ENCODE measurements around the gene PNMA6E. TPM values are rescaled to one million over a fixed set of nuclear protein-coding genes. Genes with fewer than 3 reads are reported as not detected.
"Not testable (repeated sequence)": the region's sequence is repeated elsewhere in the genome, so short reads cannot be mapped to it uniquely, and the experiment has no call there.

Gene PNMA6E
- total and polyA plus RNA-seq, 9 of the 15 experiments (the other 6 are each of a cell fraction or from before 2014, with no cell fraction given), result 0.03 TPM; not detected in 8

- H3K9ac ChIP-seq (ENCODE audit: insufficient read depth in 1 of 2, low read depth in 2 of 2, low read length in 2 of 2); H4K20me1 ChIP-seq (replicated peaks; ENCODE audit: control insufficient read depth, insufficient read depth, low read length); H3K27ac ChIP-seq (ENCODE audit: extremely low read depth, low read depth, low read length); ATAC-seq; intact Hi-C loops (cut with micrococcal nuclease); H2AFZ ChIP-seq (ENCODE audit: low read depth, low read length); H3K36me3 ChIP-seq (ENCODE audit: control insufficient read depth, insufficient read depth, low read length); H3K27me3 ChIP-seq (ENCODE audit: control insufficient read depth in 2 of 2, insufficient read depth in 2 of 2, low read length in 2 of 2); FAIRE-seq; H3K79me2 ChIP-seq (ENCODE audit: control insufficient read depth, insufficient read depth, low read length); H3K9me3 ChIP-seq (replicated peaks; ENCODE audit: control insufficient read depth, insufficient read depth, low read depth, low read length); DNase-seq (ENCODE audit: extremely low read depth in 1 of 4, low spot score in 3 of 4); H3K4me2 ChIP-seq (ENCODE audit: insufficient read depth, low read length); H3K4me1 ChIP-seq (replicated peaks in 1 of 2; ENCODE audit: control insufficient read depth in 2 of 2, insufficient read depth in 2 of 2, low read length in 2 of 2); H3K9me1 ChIP-seq (ENCODE audit: control insufficient read depth, insufficient read depth, low read length); H3K4me3 ChIP-seq; BruUV-seq (replicated peaks); in situ Hi-C loops (cut with MboI); POLR2A ChIA-PET; CTCF ChIA-PET (ENCODE audit: low intra/inter-chr PET ratio): not testable (repeated sequence)
- WGBS (ENCODE audit: insufficient coverage, low coverage, missing lambda C conversion rate), result 0% methylated on average over 1 of the region's 6 CpGs
Measured at GRCh38 chrX:153389460-153389768, 11.7 kb downstream of the PNMA6E start.

DNA sequence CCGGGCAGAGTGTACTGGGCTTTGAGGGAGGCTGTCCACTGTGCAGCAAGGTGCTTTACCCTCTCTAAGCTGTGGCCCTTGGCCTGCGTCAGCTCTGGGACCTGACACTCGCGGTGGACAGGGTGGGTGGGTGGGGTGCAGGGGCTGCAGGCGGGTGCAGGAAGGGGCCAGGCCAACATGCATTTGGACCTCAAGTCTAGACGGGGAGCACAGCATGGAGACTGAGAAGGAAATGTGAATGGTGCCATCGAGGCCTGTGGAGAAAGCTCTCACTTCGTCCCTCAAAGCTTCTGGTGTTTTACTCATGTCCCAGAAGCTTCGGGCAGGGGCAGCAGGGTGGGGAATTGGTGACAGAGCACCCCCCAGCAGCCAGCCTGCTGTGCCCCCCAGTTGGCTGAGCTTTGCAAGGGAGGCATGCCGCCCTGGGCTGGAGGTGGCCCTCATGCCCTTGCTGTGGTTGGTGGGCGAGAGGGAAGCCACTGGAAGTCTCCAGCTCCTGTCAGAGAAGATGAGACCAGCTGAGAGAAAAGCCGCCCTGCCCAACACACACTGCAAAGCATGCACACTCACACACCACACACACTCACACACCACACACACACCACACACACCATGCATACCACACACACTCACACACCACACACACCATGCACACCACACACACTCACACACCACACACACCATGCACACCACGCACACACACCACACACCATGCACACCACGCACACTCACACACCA is 12.3 kb downstream of the PNMA6E start:
- WGBS (ENCODE audit: insufficient coverage, low coverage, missing lambda C conversion rate), result 27% methylated on average over 10 of the region's 14 CpGs
- H3K9me1 ChIP-seq (ENCODE audit: control insufficient read depth, insufficient read depth, low read length), result no peaks in the 10 kb centered on the region
- no peaks in the 10 kb centered on the region; a peak in 1 of 5 replicates for H3K27me3 ChIP-seq (ENCODE audit: control insufficient read depth in 2 of 2, insufficient read depth in 2 of 2, low read length in 2 of 2)
- in situ Hi-C loops (cut with MboI) (no loop called here), intact Hi-C loops (cut with micrococcal nuclease) (no loop called here)
- DNase-seq (ENCODE audit: extremely low read depth in 1 of 4, low spot score in 3 of 4) (no peak), ATAC-seq (no peak), FAIRE-seq (no peak)
- no peak overlapping the region for H3K4me3 ChIP-seq
- H3K4me2 ChIP-seq (ENCODE audit: insufficient read depth, low read length), result no peak overlapping the region
- H3K9ac ChIP-seq (ENCODE audit: insufficient read depth in 1 of 2, low read depth in 2 of 2, low read length in 2 of 2), result no peak overlapping the region
- H3K4me1 ChIP-seq (replicated peaks in 1 of 2; ENCODE audit: control insufficient read depth in 2 of 2, insufficient read depth in 2 of 2, low read length in 2 of 2), result no peaks in the 10 kb centered on the region; a peak in 1 of 5 replicates
- BruUV-seq (replicated peaks), result no TSS peak
- POLR2A ChIA-PET, result interaction anchor here (0.7 kb wide), 1 partner anchor 52 kb away, joined by 3 read pairs; no protein-coding TSS in a partner anchor
- no peaks in the 10 kb centered on the region for H3K79me2 ChIP-seq (ENCODE audit: control insufficient read depth, insufficient read depth, low read length)
- H2AFZ ChIP-seq (ENCODE audit: low read depth, low read length), result no peak overlapping the region
- H3K27ac ChIP-seq (ENCODE audit: extremely low read depth, low read depth, low read length), result no peak overlapping the region
- CTCF ChIA-PET (ENCODE audit: low intra/inter-chr PET ratio), result no interaction called here
- no peaks in the 10 kb centered on the region for H3K36me3 ChIP-seq (ENCODE audit: control insufficient read depth, insufficient read depth, low read length)
- H4K20me1 ChIP-seq (replicated peaks; ENCODE audit: control insufficient read depth, insufficient read depth, low read length), result no peaks in the 10 kb centered on the region
- no peaks in the 10 kb centered on the region for H3K9me3 ChIP-seq (replicated peaks; ENCODE audit: control insufficient read depth, insufficient read depth, low read depth, low read length)
- TF ChIP-seq EHMT2 (IDR thresholded peaks at IDR 0.05), result no peak
- no peak for TF ChIP-seq MGA (IDR thresholded peaks at IDR 0.05)
- no peak for TF ChIP-seq CBX1 (IDR thresholded peaks at IDR 0.05; ENCODE audit: low read depth)
- TF ChIP-seq YBX1 (IDR thresholded peaks at IDR 0.05), result no peak

All from K562 (cell line).